B cell (primary cell): Measurements from ENCODE around the gene MUC6. TPM values are rescaled to one million over a fixed set of nuclear protein-coding genes. Genes with fewer than 3 reads are reported as not detected.
"Not testable (repeated sequence)": the region's sequence is repeated elsewhere in the genome, so short reads cannot be mapped to it uniquely, and the experiment has no call there.

Source experiments
- ATAC-seq: fragments of 200-7000 bp; cut with Tn5 transposase; one replicate; pipeline ENCODE4 v1.10.0; 2021; ENCODE audit warnings: low read depth, mild to moderate bottlenecking, moderate number of reproducible peaks, moderate library complexity
- CTCF ChIA-PET: fragments of 350-600 bp; sonication (Branson Sonifier 250); formaldehyde crosslinking; loops from one replicate; lab custom pipeline; 2021; ENCODE audit warnings: antibody characterized with exemption, inconsistent platforms; lab: Charles Lee
- POLR2A ChIA-PET: fragments of 350-600 bp; sonication (Branson Sonifier 250); formaldehyde crosslinking; loops from one replicate; lab custom pipeline; 2021; ENCODE audit warnings: antibody characterized with exemption; lab: Charles Lee
- DNase-seq: peaks from one replicate; pipeline ENCODE4 v3.0.0; 2013
- H2AFZ ChIP-seq: 2 replicates; pipeline ENCODE4 v1.6.1; 2012; ENCODE audit warnings: mild to moderate bottlenecking, low read depth, low read length; ENCODE audit not compliant: insufficient read depth, poor library complexity, severe bottlenecking
- H3K27ac ChIP-seq, 2 donors: 1 replicate in 1 of 2; 2 replicates in 1 of 2; pipeline ENCODE4 v1.5.1; 2012 to 2013; ENCODE audit warnings: low read length in 2 of 2, mild to moderate bottlenecking in 2 of 2, moderate library complexity in 1 of 2
- H3K27me3 ChIP-seq, 4 experiments: fragments of 200-600 bp in 1 of 4; sonication (generic) in 1 of 4; replicated peaks in 1 of 4; 1 replicate in 2 of 4; 2 replicates in 2 of 4; pipeline versions ENCODE4 v1.6.1 to v1.7.0; 2013 to 2016; ENCODE audit warnings: low read length in 3 of 4, mild to moderate bottlenecking in 2 of 4, mixed read lengths in 1 of 4, moderate library complexity in 1 of 4; ENCODE audit not compliant: insufficient read depth in 4 of 4, control insufficient read depth in 3 of 4; ENCODE audit errors: control extremely low read depth in 1 of 4
- H3K36me3 ChIP-seq, 2 experiments: replicated peaks in 1 of 2; 1 replicate in 1 of 2; 2 replicates in 1 of 2; pipeline versions ENCODE4 v1.6.1 to v1.7.1; 2013; ENCODE audit warnings: low read length in 1 of 2; ENCODE audit not compliant: insufficient read depth in 2 of 2, control insufficient read depth in 1 of 2; ENCODE audit errors: control extremely low read depth in 1 of 2, extremely low read depth in 1 of 2
- H3K4me1 ChIP-seq, 2 donors: fragments of 200-600 bp in 1 of 2; sonication (generic) in 1 of 2; 1 replicate in 1 of 2; 2 replicates in 1 of 2; pipeline versions ENCODE4 v1.5.1 to v1.6.1; 2013 to 2017; ENCODE audit warnings: low read length in 2 of 2; ENCODE audit not compliant: control insufficient read depth in 2 of 2, insufficient read depth in 2 of 2
- H3K4me2 ChIP-seq: replicated peaks from 2 replicates; pipeline ENCODE3; 2012; ENCODE audit warnings: mild to moderate bottlenecking, low read depth, low read length; ENCODE audit not compliant: poor library complexity, severe bottlenecking
- H3K4me3 ChIP-seq, 5 experiments: fragments of 200-600 bp in 1 of 5; sonication (generic) in 1 of 5; 1 replicate in 3 of 5; 2 replicates in 2 of 5; pipeline versions ENCODE4 v1.5.1 to v1.7.0; 2011 to 2016; ENCODE audit warnings: low read length in 4 of 5, mild to moderate bottlenecking in 4 of 5, low read depth in 2 of 5, control low read depth in 1 of 5, moderate library complexity in 1 of 5; ENCODE audit not compliant: insufficient read depth in 1 of 5; ENCODE audit errors: control extremely low read depth in 1 of 5, extremely low read depth in 1 of 5
- H3K79me2 ChIP-seq: fragments of 200-600 bp; sonication (generic); one replicate; pipeline ENCODE4 v1.6.0; 2016; ENCODE audit warnings: low read length; ENCODE audit not compliant: control insufficient read depth, insufficient read depth
- H3K9ac ChIP-seq: fragments of 200-600 bp; sonication (generic); 2 replicates; pipeline ENCODE4 v1.6.1; 2017; ENCODE audit warnings: mild to moderate bottlenecking, low read length, moderate library complexity
- H3K9me3 ChIP-seq, 3 donors: one replicate each; pipeline versions ENCODE4 v1.6.1 to v1.7.1; 2013; ENCODE audit warnings: low read length in 2 of 3; ENCODE audit not compliant: control insufficient read depth in 2 of 3, insufficient read depth in 1 of 3; ENCODE audit errors: control extremely low read depth in 1 of 3
- H4K20me1 ChIP-seq: 2 replicates; pipeline ENCODE4 v1.6.0; 2012; ENCODE audit warnings: mild to moderate bottlenecking, low read length; ENCODE audit not compliant: insufficient read depth, control insufficient read depth, poor library complexity, severe bottlenecking
- H3K27ac Mint-ChIP-seq: one replicate; pipeline ENCODE4 v1.8.0; 2021; ENCODE audit warnings: mixed read lengths
- H3K27me3 Mint-ChIP-seq: one replicate; pipeline ENCODE4 v1.8.0; 2021; ENCODE audit warnings: mixed read lengths
- H3K4me1 Mint-ChIP-seq: one replicate; pipeline ENCODE4 v1.8.0; 2021; ENCODE audit warnings: mixed read lengths
- H3K4me3 Mint-ChIP-seq: one replicate; pipeline ENCODE4 v1.8.0; 2021; ENCODE audit warnings: mixed read lengths
- H3K9me3 Mint-ChIP-seq: one replicate; pipeline ENCODE4 v1.8.0; 2022; ENCODE audit warnings: mixed read lengths; ENCODE audit not compliant: insufficient read depth
- EZH2 ChIP-seq: IDR thresholded peaks from 2 replicates; pipeline ENCODE4 v1.6.1; 2012; ENCODE audit warnings: borderline replicate concordance, low read depth, mild to moderate bottlenecking, moderate library complexity, low read length; ENCODE audit not compliant: insufficient read depth, poor library complexity, severe bottlenecking
- WGBS: methylation state at CpG from one replicate; pipeline ENCODE4 v1.1.5; 2013; ENCODE audit warnings: missing lambda C conversion rate; ENCODE audit not compliant: insufficient coverage; 5-methylcytosine and 5-hydroxymethylcytosine counted together
- intact Hi-C: fragments of 100-400 bp; cut with micrococcal nuclease; formaldehyde crosslinking; loops from one replicate; pipeline ENCODE4 v1.10.0; 2022
- polyA plus RNA-seq: library from polyadenylated mRNA; depleted of rRNA; stranded (reverse); fragments of >200 nt; gene quantifications from 2 replicates; pipeline ENCODE4 v1.2.3, GENCODE V29; 2012
- total RNA-seq, 2 donors: library from RNA; stranded (reverse); fragments of 120-200 nt in 1 of 2; gene quantifications; 1 replicate in 1 of 2; 2 replicates in 1 of 2; pipeline versions ENCODE4 v1.2.3 to v1.2.4, GENCODE V29; 2013 to 2022
- TF ChIP-seq, protein P1 (sequence below): fragments of 200-600 bp; IDR thresholded peaks from one replicate; pipeline ENCODE4 v1.8.0; 2022; ENCODE audit warnings: antibody characterized with exemption, mild to moderate bottlenecking

The MUC6 gene
- total and polyA plus RNA-seq, 2 donors (not counting 1 experiment from before 2014, with no cell fraction given): not detected

DNA sequence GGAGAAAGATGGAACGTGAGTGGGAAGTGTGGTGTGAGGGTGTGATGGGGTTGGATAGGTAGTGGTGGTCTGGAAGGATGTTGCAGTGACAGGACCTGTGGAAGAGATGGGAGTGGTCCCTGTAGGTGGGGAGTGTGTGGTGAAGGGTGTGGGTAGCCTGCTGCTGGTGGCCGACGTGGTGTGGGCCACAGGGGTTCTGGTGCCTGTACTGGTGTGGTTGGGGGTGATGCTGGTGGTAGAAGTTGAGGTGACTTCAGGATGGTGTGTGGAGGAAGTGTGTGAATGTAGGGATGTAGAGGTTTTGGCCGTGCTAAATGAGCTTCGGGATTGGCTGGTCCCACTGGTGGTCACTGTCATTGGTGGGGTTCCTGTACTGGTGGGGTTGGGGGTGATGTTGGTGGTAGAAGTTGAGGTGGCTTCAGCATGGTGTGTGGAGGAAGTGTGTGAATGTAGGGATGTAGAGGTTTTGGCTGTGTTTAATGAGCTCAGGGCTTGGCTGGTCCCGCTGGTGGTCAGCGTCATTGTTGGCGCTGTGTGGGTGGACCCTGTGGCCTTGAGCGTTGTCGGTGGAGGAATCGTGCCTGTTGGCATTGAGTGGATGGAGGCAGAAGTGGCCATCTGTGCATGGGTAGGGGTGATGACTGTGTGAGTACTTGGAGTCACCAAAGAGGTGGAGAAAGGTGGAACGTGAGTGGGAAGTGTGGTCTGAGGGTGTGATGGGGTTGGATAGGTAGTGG lies 19.1 kb downstream of the MUC6 start:
- Histone ChIP-seq H3K4me3 (no peak overlapping the region), H3K9ac (no peak overlapping the region), H3K9me3 (peaks cover 0 to 2% (median 0%) of the 10 kb centered on the region in 3 donors), H2AFZ (no peak overlapping the region), H3K4me1 (no peaks in the 10 kb centered on the region), H3K79me2 (peaks cover 16% of the 10 kb centered on the region), H4K20me1 (no peaks in the 10 kb centered on the region), H3K36me3 (no peaks in the 10 kb centered on the region), H3K4me2 (no peak overlapping the region), H3K27ac (no peak overlapping the region), H3K27me3 (no peaks in the 10 kb centered on the region)
- no peak overlapping the region for H3K27ac Mint-ChIP-seq
- ChIA-PET POLR2A (no interaction called here), CTCF (no interaction called here)
- intact Hi-C loops: no loop called here
- TF ChIP-seq, protein P1, sequence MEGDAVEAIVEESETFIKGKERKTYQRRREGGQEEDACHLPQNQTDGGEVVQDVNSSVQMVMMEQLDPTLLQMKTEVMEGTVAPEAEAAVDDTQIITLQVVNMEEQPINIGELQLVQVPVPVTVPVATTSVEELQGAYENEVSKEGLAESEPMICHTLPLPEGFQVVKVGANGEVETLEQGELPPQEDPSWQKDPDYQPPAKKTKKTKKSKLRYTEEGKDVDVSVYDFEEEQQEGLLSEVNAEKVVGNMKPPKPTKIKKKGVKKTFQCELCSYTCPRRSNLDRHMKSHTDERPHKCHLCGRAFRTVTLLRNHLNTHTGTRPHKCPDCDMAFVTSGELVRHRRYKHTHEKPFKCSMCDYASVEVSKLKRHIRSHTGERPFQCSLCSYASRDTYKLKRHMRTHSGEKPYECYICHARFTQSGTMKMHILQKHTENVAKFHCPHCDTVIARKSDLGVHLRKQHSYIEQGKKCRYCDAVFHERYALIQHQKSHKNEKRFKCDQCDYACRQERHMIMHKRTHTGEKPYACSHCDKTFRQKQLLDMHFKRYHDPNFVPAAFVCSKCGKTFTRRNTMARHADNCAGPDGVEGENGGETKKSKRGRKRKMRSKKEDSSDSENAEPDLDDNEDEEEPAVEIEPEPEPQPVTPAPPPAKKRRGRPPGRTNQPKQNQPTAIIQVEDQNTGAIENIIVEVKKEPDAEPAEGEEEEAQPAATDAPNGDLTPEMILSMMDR: no peak
- TF ChIP-seq EZH2: no peak
- H3K27me3 Mint-ChIP-seq: no peaks in the 10 kb centered on the region
- H3K4me1 Mint-ChIP-seq: no peaks in the 10 kb centered on the region
- ATAC-seq (no peak), DNase-seq (peak; percentile 23)
- WGBS: 86% methylated on average over 12 of the region's 12 CpGs
- H3K4me3 Mint-ChIP-seq: no peak overlapping the region
- peaks cover 4% of the 10 kb centered on the region for H3K9me3 Mint-ChIP-seq

DNA sequence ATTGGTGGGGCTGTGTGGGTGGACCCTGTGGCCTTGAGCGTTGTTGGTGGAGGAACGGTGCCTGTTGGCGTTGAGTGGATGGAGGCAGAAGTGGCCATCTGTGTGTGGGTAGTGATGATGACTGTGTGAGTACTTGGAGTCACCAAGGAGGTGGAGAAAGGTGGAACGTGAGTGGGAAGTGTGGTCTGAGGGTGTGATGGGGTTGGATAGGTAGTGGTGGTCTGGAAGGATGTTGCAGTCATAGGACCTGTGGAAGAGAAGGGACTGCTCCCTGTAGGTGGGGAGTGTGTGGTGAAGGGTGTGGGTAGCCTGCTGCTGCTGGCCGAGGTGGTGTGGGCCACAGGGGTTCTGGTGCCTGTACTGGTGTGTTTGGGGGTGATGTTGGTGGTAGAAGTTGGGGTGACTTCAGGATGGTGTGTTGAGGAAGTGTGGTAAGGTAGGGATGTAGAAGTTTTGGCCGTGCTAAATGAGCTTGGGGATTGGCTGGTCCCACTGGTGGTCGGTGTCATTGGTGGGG lies 19.9 kb downstream of the MUC6 start:
- H3K27ac Mint-ChIP-seq, intact Hi-C loops, H2AFZ ChIP-seq, H3K27me3 Mint-ChIP-seq, H3K27ac ChIP-seq, H3K36me3 ChIP-seq, H3K27me3 ChIP-seq, H3K4me2 ChIP-seq, H3K9me3 ChIP-seq, H3K9me3 Mint-ChIP-seq, H3K4me1 Mint-ChIP-seq, H4K20me1 ChIP-seq, H3K9ac ChIP-seq, CTCF ChIA-PET, H3K4me3 ChIP-seq, H3K4me1 ChIP-seq, POLR2A ChIA-PET, H3K4me3 Mint-ChIP-seq: not testable (repeated sequence)
- ATAC-seq (peak; percentile 21), DNase-seq (peak; percentile 23)
- H3K79me2 ChIP-seq: peaks cover 16% of the 10 kb centered on the region
- WGBS: 69% methylated on average over 7 of the region's 7 CpGs
